ENCODE results near the gene CDH23. TPM values are rescaled to one million over a fixed set of nuclear protein-coding genes. Genes with fewer than 3 reads are reported as not detected.

CDH23 gene
- total RNA-seq, 1 experiment from 2014 or later: 0.03 TPM

DNA sequence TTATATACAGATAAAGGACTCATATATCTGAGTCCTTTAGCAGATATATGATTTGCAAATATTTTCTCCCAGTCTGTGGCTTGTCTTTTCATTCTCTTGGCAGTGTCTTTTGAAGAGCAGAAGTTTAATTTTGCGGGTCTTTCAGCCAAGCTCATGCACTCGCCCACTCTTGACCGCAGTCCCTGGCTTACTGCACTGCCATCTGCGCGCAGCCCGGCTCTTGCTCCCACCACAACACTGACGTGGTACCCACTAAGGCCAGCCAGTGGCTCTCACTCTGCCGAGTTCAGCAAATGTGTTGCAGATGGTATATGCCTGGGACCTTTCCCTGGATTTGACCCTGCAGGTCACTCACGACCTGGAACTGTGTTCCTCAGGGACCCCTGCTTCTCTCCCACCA lies 74.3 kb downstream of the CDH23 start:
- no peak for DNase-seq (ENCODE audit: low read depth)
- in situ Hi-C loops (cut with HindIII; ENCODE audit: low pct_unique_long_range_greater_than_20kb, low sequenced_read_pairs): no loop called here

DNA sequence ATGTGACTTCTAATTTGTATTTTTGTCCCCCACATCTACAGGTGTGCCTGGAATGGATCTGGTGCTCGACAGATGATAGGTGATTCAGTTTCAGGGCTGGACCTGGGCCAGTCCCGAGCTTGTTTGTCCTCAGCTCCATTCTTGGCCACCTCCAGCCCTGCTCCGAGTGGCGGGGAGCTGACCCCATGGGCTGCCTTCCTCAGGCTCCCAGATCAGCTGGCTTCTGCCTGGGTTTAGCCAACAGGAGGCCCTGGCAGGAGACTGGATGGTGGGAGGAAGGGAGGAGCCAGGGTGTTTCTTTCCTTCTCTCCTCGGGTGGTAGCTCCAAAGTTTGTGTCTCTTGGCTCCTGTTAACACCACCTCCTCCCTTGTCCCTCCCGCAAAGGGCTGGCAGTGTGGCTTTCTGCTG lies 75.2 kb downstream of the CDH23 start:
- no peak for DNase-seq (ENCODE audit: low read depth)
- in situ Hi-C loops (cut with HindIII; ENCODE audit: low pct_unique_long_range_greater_than_20kb, low sequenced_read_pairs): no loop called here

DNA sequence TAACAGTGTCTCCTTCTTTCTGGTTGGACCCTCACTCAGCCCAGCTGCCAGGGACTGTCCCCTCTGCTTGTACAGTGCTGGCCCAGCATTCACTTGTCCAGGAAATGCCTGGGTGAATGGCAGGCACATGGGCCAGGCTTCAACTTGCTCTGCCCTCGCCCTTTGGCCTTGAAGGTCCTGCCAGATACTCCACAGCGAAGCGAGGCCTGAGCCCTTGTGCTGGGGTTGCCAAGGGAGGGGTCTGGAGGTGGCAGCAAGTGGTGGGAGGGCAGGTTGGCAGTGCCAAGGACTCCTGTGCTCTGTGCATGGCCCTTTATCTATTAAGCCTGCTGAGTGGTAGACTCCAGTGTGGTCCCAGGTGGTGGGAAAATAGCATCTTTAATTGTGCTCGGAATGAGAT lies 75.7 kb downstream of the CDH23 start:
- in situ Hi-C loops (cut with HindIII; ENCODE audit: low pct_unique_long_range_greater_than_20kb, low sequenced_read_pairs): no loop called here
- DNase-seq (ENCODE audit: low read depth): no peak

DNA sequence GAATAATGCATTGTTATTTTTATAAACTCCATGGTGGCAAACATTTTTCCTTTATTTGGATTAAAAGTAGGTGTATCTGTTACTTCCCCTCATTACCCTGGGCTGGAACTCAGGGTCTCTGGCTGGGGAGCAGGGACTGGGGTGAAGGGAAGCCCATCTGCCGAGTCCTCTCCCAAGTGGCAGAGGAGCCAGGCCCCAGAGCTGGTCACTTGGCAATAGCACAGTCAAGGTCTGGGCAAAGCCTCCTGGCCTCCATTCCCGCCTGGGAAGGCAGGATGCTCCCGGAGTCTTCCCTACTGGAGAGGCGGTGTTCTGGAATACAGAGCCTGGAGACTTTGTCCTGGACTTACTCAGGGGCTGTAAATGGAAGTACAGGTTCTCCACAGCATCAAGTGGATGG lies 76.2 kb downstream of the CDH23 start:
- in situ Hi-C loops (cut with HindIII; ENCODE audit: low pct_unique_long_range_greater_than_20kb, low sequenced_read_pairs): no loop called here
- DNase-seq (ENCODE audit: low read depth): no peak

DNA sequence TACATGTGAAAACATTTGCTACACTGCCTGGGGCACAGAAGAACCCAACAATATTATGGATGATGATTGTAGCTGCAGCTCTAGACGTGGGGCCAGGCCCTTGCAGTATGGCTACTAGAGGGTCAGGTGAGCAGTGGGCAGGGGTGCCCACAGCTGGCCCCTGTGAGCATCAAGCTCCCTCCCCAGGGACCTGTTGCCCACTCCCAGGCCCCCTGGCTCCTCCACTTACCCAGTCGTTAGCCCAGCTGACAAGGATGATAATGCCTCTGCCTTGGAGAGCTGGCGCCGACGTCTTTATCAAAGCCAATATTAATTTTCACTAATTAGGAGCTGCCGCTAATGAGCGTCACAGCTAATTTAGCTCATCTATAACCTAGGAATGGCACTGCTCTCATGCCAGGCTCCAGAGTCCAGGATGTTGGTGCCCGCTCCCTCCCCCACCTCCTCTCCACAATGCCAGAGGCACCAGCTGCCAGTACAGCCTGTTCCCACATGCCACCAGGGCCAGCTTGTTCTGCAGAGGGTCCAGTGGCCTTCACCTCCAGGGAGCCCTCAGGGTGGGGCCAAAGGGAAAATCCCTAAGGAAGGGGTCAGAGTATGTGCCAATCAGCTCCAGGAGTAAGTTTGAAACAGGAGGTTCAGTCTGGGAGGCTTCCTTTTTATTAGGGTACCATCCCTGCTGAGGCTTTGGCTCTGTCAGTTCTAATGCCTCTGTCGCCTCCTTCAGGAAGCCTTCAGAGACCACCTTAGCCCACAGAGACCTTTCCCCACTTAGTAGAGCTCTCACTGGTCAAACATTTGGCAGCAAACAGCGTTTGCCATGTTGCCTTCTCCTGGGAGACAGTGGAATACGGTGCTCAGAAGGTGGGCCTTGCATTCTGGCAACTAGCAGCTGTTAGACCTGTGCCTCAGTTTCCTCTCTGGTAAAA lies 77.2 kb downstream of the CDH23 start:
- DNase-seq (ENCODE audit: low read depth): no peak
- in situ Hi-C loops (cut with HindIII; ENCODE audit: low pct_unique_long_range_greater_than_20kb, low sequenced_read_pairs): no loop called here

DNA sequence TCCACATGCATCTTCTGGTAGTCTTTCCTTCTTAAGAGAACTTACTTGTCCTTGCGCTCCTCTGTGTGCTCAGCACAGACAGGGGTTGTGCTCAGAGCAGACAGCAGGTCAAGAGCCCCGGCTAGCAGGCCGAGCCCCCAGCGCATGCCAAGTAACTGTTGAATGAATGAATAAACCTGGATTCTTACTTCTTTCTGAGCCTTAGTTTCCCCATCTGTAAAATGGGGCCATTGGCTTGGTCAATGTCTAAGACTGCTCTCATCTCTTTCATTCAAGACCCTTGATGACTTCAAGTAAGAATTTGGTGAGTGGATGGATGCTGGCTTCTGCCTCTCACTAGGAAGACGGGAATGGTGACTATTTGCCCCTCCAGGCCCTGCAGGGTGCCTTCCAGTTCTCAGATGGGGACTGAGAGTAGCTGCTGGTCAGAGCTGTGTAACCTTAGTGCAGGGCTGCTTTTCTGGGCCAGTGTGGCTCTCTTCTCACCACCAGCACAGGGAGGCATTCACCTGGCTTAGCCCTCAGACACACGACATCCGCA lies 78.1 kb downstream of the CDH23 start:
- in situ Hi-C loops (cut with HindIII; ENCODE audit: low pct_unique_long_range_greater_than_20kb, low sequenced_read_pairs): no loop called here
- DNase-seq (ENCODE audit: low read depth): no peak

DNA sequence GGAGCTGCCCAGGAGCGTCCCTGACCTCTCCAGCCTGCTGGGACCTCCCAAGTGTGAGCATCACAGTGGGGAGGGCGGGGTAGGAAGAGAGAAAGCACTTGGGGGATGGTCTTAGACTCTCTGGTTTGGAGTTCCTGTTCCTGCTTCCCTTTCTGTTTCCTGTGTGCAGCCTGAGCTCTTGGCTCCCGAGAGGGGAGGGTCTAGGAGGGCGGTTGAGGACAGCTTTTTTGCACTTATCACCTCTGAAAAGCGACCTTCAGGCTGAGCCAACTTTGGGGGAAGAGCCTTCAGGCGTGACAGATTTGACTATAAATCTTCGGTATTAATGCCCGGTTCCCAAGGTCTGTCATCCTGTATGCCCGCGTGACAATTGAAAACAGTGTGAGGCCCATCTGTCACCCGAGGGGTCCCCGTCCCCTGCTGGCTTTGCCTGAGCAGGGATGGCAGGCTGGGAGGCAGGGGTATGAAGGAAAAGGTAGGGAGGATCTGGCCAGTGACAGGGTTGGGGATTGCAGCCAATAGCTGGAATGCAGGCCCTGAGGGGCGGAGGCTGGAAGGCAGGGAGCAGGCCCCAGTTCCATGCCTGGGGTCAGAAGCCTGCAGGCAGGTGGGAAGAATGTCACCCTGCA lies 78.6 kb downstream of the CDH23 start:
- no peak for DNase-seq (ENCODE audit: low read depth)
- in situ Hi-C loops (cut with HindIII; ENCODE audit: low pct_unique_long_range_greater_than_20kb, low sequenced_read_pairs): no loop called here

DNA sequence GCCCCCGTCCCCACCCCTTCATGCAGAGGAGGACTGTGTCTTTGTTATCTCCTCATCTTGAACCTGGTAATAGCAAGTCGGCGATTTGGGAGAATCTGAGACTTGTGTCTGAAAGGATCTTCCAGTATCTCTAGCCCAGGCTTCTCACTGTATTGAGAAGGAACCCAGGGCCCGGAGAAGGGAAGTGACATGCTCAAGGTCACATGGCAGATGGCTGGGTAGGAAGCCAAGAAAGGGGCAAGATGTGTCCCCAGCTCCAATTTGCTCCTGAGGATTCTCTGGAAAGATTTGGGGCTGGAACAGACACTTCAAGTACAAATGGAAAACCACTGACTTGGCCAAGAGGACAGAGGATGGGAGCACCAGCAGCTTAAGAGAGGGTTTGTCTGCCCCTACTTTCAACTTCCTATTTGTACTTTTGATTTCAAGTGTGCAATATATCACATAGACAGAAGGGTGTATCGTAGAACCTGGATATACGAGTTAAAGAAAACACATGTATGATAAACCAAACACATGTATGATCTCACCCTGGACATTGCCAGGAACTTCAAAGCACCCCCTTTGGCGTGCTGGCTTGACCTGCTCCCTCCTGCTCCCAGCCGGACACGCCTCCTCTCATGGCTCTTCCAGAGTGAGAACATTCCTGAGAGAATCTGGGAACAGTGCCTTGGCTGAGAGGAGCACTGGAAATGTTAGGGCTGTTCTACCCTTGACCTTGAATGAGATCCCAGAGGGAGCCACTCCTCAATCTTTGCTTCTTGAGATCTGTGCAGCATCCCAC lies 79.7 kb downstream of the CDH23 start:
- in situ Hi-C loops (cut with HindIII; ENCODE audit: low pct_unique_long_range_greater_than_20kb, low sequenced_read_pairs): no loop called here
- no peak for DNase-seq (ENCODE audit: low read depth)

DNA sequence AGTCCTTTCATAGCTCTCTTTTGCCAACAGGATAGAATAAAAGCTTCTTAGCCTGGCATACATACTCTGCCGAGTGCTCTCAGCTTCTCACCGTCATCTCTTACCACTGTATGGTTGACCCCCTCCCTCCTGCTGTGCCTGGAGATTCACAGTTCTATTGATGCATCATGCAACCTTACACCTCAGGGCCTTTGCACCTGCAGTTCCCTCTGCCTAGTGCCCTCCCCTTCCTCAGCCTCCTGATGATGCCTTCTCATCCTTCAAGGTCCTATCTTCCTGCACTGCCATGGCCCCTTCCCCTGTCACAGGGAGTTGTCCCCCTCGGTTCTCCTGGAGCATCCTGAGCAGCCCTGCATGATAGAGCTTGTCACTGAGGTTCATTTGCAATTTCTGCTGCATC lies 81.5 kb downstream of the CDH23 start:
- no peak for DNase-seq (ENCODE audit: low read depth)
- in situ Hi-C loops (cut with HindIII; ENCODE audit: low pct_unique_long_range_greater_than_20kb, low sequenced_read_pairs): no loop called here

DNA sequence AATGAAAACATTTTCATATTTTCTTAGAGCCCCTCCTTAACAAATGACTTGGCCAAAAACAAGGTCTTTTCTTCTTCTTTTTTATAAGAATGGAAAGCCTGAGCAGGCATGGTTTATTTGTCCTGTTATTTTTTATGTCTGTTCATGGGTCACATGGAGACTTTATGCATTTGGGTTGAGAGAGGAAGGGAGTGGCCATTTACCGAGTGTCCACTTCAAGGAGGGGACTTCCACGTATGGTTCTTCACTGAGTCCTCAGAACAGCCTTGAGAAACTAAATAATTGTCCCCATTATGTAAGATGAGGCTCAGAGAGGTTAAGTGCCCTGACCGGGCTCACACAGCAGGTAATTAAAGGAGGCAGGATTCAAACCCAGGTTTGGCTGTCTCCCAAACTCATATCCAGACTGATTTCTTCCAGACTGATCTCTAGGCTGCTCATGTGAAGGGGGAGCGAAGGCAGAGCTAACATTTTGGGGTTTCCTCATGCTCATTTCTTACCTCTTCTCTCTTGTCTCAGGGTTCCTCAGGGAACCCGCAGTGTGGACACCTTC lies 82.2 kb downstream of the CDH23 start:
- in situ Hi-C loops (cut with HindIII; ENCODE audit: low pct_unique_long_range_greater_than_20kb, low sequenced_read_pairs): no loop called here
- no peak for DNase-seq (ENCODE audit: low read depth)

DNA sequence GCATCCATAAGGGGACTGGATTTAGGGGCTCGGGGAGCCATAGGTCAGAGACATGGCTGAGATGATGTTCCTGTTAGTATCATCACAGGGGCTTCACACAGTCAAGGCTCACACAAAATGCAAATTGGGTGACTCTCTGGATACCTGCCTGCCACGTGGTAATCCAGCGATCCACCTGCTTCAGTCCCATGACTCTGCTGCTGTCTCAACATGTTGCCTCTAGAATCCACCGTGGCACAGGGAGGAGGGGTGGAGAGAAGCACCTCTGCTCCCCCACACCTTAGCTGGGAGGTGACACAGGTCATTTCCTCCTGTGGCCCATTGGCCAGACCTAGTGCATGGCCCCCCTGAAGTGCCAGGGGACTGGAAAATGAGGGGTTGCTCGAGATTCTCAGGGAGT lies 83.1 kb downstream of the CDH23 start:
- no peak for DNase-seq (ENCODE audit: low read depth)
- in situ Hi-C loops (cut with HindIII; ENCODE audit: low pct_unique_long_range_greater_than_20kb, low sequenced_read_pairs): no loop called here

DNA sequence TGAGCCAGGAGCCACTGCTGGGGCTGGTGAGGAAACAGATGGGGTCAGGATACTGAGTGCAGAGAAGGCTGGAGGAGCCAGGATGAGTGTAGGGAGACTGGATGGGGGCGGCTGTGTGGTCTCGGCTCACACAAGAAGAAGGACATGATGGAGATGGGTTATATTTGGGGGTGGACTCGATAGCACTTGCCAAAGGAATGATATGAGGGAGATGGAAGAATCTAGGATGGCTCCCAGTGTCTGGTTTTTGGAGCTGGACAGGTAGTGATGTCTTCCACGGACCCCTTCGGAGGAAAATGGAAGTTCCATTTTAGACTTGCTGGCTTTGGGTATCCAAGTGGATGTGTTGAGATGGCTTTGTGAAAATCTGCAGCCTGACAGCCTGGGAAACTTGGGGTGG lies 83.9 kb downstream of the CDH23 start:
- no peak for DNase-seq (ENCODE audit: low read depth)
- in situ Hi-C loops (cut with HindIII; ENCODE audit: low pct_unique_long_range_greater_than_20kb, low sequenced_read_pairs): no loop called here

DNA sequence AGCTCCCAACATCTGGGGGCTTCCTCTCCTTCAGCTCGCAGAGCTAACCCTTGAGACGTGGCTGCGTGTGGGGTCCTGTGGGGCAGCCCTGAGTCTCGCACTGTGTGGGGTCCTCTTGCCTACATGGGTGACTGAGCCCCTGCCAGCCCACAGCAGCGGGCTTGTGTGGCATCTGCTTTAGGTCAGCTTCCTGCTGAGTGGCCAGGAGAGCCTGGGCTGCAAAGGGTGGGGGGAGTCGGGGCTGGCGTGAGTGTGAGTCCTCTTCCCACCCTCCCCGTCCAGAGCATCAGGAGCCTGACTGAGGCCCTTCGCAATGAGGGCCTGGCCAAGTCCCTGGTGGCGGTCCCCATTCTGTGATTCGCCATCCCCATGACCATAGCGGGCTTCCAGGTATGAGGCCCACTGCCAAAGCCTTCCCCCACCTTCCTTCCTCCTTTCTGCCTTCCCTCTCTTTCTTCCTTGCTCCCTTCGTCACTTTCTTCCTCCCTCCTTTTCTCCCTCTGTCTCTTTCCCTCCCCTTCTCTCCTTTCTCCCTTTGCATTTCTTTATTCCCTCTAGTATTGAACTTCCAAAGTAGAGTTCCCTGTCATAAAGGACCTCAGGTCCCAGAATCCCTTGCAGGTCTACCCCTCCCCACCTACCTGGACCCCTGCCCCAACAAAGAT lies 85.2 kb downstream of the CDH23 start:
- in situ Hi-C loops (cut with HindIII; ENCODE audit: low pct_unique_long_range_greater_than_20kb, low sequenced_read_pairs): no loop called here
- DNase-seq (ENCODE audit: low read depth): no peak

DNA sequence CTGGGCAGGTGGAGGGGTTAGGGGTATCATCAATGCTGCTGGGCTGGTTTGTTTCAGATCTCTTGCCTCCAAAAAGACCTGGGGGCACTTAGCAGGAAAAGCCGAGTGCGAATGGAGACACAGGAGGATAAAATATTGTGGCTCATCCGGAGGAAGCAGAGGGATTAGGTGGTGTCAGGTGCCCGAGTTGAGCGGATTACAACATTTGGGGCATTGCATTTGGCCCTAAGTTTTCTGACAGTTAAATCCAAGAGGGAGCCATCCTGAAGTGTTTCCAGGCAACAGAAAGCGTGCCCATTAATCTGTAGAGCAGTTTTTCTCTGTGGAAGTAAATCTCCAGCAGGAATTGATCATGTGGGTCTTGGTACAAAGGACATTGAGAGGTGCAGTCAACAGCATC lies 85.9 kb downstream of the CDH23 start:
- in situ Hi-C loops (cut with HindIII; ENCODE audit: low pct_unique_long_range_greater_than_20kb, low sequenced_read_pairs): no loop called here
- no peak for DNase-seq (ENCODE audit: low read depth)

DNA sequence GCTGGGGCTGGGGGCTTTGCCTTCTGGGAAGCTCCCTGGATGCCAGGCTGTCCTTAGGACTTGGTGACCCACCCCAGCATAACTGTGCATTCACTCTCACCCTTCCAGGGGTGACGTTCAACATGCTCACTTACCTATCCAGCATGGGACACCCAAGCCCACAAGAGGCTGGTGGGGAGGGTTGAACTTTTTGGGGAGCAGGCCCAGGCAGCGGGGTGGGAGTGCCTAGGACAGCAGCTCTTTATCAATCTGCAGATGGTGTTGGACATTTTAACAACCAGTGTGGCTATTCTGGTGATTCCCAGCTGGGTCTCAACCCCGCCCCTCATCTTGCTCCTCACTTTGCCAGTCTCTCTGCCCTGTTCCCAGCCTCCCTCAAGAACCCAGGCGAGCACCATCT lies 86.4 kb downstream of the CDH23 start:
- in situ Hi-C loops (cut with HindIII; ENCODE audit: low pct_unique_long_range_greater_than_20kb, low sequenced_read_pairs): no loop called here
- DNase-seq (ENCODE audit: low read depth): no peak

DNA sequence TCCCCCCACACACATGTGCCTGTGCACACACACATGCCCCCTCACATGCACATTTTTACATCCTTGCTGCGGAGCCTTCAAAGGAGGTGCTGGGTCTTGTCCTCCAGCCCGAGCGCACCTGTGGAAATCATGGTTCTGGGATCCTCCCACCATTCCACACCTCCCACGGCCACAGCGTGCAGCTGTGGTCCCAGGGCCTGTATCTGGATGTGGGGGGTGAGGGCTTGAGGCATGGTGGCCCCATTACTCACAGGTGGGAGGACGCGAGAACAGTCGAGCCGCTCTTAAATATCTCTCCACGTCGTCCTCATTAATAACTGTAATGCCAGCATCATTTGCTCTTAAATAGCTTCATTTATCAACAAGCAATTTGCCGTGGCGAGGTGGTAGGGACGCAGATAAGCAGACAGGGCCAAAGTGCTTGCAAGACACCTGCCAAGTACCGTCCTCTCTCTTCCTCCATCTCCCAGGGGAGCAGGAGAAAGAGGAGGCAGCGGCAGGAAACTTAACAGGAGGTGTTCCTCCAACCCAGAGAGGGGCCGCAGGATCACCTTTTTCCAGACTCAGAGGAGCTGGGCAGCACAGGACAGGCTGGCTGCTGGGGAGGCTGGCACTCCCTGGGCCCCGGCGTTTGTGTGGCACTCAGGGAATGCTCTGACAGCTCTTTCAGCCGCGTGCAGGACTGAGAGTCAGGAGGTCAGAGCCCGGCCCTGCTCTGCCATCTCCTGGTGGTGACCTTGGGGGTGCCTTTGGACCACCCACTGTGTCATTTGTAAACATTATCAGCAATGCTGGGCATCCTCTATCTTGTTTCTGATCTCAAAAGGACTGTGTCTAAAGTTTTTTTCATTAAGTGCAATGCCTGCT lies 87.4 kb downstream of the CDH23 start:
- in situ Hi-C loops (cut with HindIII; ENCODE audit: low pct_unique_long_range_greater_than_20kb, low sequenced_read_pairs): no loop called here
- DNase-seq (ENCODE audit: low read depth): no peak

DNA sequence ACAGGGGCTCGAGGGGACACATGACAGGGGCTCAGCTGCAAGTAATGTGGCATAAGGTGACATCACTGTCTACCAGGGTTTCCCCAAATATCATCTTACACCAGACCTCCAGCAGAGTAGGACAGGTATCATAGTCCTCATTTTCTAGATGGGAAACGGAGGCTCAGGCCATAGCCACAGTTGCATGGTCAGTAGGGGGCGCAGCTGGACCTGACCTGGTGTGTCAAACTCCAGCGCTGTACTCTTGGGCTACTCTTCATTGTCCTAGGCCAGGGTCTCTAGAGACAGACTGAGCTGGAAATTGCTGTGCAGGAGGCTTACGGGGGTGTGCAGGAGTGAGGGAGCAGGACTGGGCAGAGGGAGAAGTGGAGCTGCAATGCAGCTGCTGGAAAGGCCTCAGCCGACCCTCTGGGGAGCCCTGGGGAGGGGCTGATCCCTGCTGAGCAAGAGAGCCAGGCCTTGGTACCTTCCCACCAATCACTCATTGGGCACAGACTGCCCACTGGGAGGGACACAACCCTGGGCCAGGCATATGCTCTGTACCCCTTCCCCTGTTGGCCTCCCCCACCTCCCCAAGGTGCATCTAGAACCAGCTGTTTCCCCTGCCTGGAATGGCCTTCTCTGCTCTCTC lies 89.9 kb downstream of the CDH23 start:
- in situ Hi-C loops (cut with HindIII; ENCODE audit: low pct_unique_long_range_greater_than_20kb, low sequenced_read_pairs): no loop called here
- DNase-seq (ENCODE audit: low read depth): no peak

All from Caki2 (cell line).